H54 (cell line): ENCODE data around the gene IGFL1.
A peak's percentile ranks its signal among the peaks of the same experiment; 100 is the strongest.
"Not testable (repeated sequence)": the region's sequence is repeated elsewhere in the genome, so short reads cannot be mapped to it uniquely, and the experiment has no call there.

Experiments
- DNase-seq: peaks from one replicate; pipeline ENCODE4 v3.0.0; 2011; ENCODE audit warnings: low spot score, mixed read lengths; ENCODE audit not compliant: insufficient read length
- FAIRE-seq: peaks from 3 replicates; lab custom pipeline; 2011; peaks lifted over from hg19 to GRCh38; lab: Jason Lieb, UNC
- POLR2A ChIP-seq: IDR thresholded peaks from 2 replicates; pipeline ENCODE4 v1.6.1; 2011; ENCODE audit warnings: low read depth, mild to moderate bottlenecking, low read length

The IGFL1 gene

GRCh38 chr19:46209051-46209450 lies 20.5 kb upstream of the IGFL1 start:
- no peak for TF ChIP-seq POLR2A
- no peak for DNase-seq
- FAIRE-seq: no peak

- no peak for FAIRE-seq
- TF ChIP-seq POLR2A: no peak
- DNase-seq: no peak
These were observed 20.1 kb upstream of the IGFL1 start for GRCh38 chr19:46209472-46209871.

- no peak for TF ChIP-seq POLR2A
- DNase-seq (no peak), FAIRE-seq (no peak)
These were observed 18.9 kb upstream of the IGFL1 start for GRCh38 chr19:46210669-46211068.

GRCh38 chr19:46211201-46211881 lies 18.2 kb upstream of the IGFL1 start:
- TF ChIP-seq POLR2A: no peak
- no peak for DNase-seq
- FAIRE-seq: no peak

- DNase-seq, FAIRE-seq: not testable (repeated sequence)
These were observed 16.9 kb upstream of the IGFL1 start for GRCh38 chr19:46212592-46212991.

- DNase-seq: no peak
- FAIRE-seq: no peak
- no peak for TF ChIP-seq POLR2A
These were observed 16.4 kb upstream of the IGFL1 start for GRCh38 chr19:46213156-46213555.

GRCh38 chr19:46213806-46214205 lies 15.7 kb upstream of the IGFL1 start:
- no peak for FAIRE-seq
- DNase-seq: no peak
- TF ChIP-seq POLR2A: no peak

- no peak for TF ChIP-seq POLR2A
- no peak for DNase-seq
- no peak for FAIRE-seq
These were observed 12.9 kb upstream of the IGFL1 start for GRCh38 chr19:46216612-46217011.

- no peak for TF ChIP-seq POLR2A
- FAIRE-seq: no peak
- DNase-seq: no peak
These were observed 12.1 kb upstream of the IGFL1 start for GRCh38 chr19:46217476-46217875.

- DNase-seq (no peak), FAIRE-seq (no peak)
- no peak for TF ChIP-seq POLR2A
These were observed 11.4 kb upstream of the IGFL1 start for GRCh38 chr19:46218160-46218559.

- FAIRE-seq (no peak), DNase-seq (no peak)
- no peak for TF ChIP-seq POLR2A
These were observed 9.4 kb upstream of the IGFL1 start for GRCh38 chr19:46220038-46220615.

GRCh38 chr19:46221152-46221551 lies 8.4 kb upstream of the IGFL1 start:
- FAIRE-seq: no peak
- no peak for DNase-seq
- no peak for TF ChIP-seq POLR2A

GRCh38 chr19:46221981-46222610 lies 7.4 kb upstream of the IGFL1 start:
- DNase-seq (peak; percentile 70), FAIRE-seq (no peak)
- no peak for TF ChIP-seq POLR2A

GRCh38 chr19:46223787-46224186 lies 5.8 kb upstream of the IGFL1 start:
- DNase-seq, FAIRE-seq: not testable (repeated sequence)

GRCh38 chr19:46224773-46225172 lies 4.8 kb upstream of the IGFL1 start:
- TF ChIP-seq POLR2A: no peak
- FAIRE-seq (no peak), DNase-seq (no peak)

GRCh38 chr19:46225558-46226004 lies 4.0 kb upstream of the IGFL1 start:
- DNase-seq: no peak
- TF ChIP-seq POLR2A: no peak
- no peak for FAIRE-seq
